Measurements from ENCODE around the gene LACTBL1.

LACTBL1 gene

GRCh38 chr1:22972760-22973159 lies at the start of gene LACTBL1:
Gene LACTBL1, minus strand, starts transcription at chr1:22972866. Its CDS starts 550 bp downstream, at chr1:22972316.
- DNase-seq (ENCODE audit: low read depth), result no peak
- TF ChIP-seq CTCF (IDR thresholded peaks at IDR 0.05; ENCODE audit: low read length, missing control alignments), result no peak
- no peak within 1 kb of the TSS for H3K4me3 ChIP-seq (replicated peaks; ENCODE audit: low read depth, low read length)

GRCh38 chr1:23021834-23022233 lies 49.2 kb upstream of the LACTBL1 start:
- DNase-seq (ENCODE audit: low read depth), result no peak
- no peak overlapping the region for H3K4me3 ChIP-seq (replicated peaks; ENCODE audit: low read depth, low read length)
- no peak for TF ChIP-seq CTCF (IDR thresholded peaks at IDR 0.05; ENCODE audit: low read length, missing control alignments)

GRCh38 chr1:23020706-23021405 lies 48.2 kb upstream of the LACTBL1 start:
- DNase-seq (ENCODE audit: low read depth), result peak; percentile 14
- H3K4me3 ChIP-seq (replicated peaks; ENCODE audit: low read depth, low read length), result peak overlapping the region; percentile 89
- TF ChIP-seq CTCF (IDR thresholded peaks at IDR 0.05; ENCODE audit: low read length, missing control alignments), result no peak

GRCh38 chr1:23019863-23020625 lies 47.4 kb upstream of the LACTBL1 start:
- H3K4me3 ChIP-seq (replicated peaks; ENCODE audit: low read depth, low read length), result peak overlapping the region; percentile 89
- DNase-seq (ENCODE audit: low read depth), result peak; percentile 45
- no peak for TF ChIP-seq CTCF (IDR thresholded peaks at IDR 0.05; ENCODE audit: low read length, missing control alignments)

- peak; percentile 98 for DNase-seq (ENCODE audit: low read depth)
- TF ChIP-seq CTCF (IDR thresholded peaks at IDR 0.05; ENCODE audit: low read length, missing control alignments), result no peak
- H3K4me3 ChIP-seq (replicated peaks; ENCODE audit: low read depth, low read length), result peak within 1 kb of the TSS; percentile 89
Measured at GRCh38 chr1:23019094-23019862, 46.6 kb upstream of the LACTBL1 start, which contains the start of gene KDM1A. Gene KDM1A, plus strand, starts transcription at chr1:23019468. Its CDS starts 129 bp downstream, at chr1:23019597.

GRCh38 chr1:23018661-23019093 lies 46.0 kb upstream of the LACTBL1 start:
- no peak for DNase-seq (ENCODE audit: low read depth)
- TF ChIP-seq CTCF (IDR thresholded peaks at IDR 0.05; ENCODE audit: low read length, missing control alignments), result no peak

More at GRCh38 chr1:23018661-23019093, 46.0 kb upstream of the LACTBL1 start:
- H3K4me3 ChIP-seq (replicated peaks; ENCODE audit: low read depth, low read length), result peak overlapping the region; percentile 89
